ENCODE data around the gene CIC. TPM values are rescaled to one million over a fixed set of nuclear protein-coding genes. Genes with fewer than 3 reads are reported as not detected.

CIC gene
- total and polyA plus RNA-seq, 2 of the 13 experiments (the other 11 are each of a cell fraction or from before 2014, with no cell fraction given) = 5.9 to 8.0 TPM

GRCh38 chr19:42234364-42234763 lies 34.7 kb upstream of the CIC start:
- peaks cover 24 to 67% of the 10 kb centered on the region in 2 experiments; a peak in 4 of 5 replicates for H3K36me3 ChIP-seq (replicated peaks in 1 of 2; ENCODE audit: control insufficient read depth in 1 of 2, insufficient read depth in 2 of 2, low read length in 2 of 2)
- no peak for DNase-seq (ENCODE audit: low spot score)
- no peak overlapping the region for H3K4me2 ChIP-seq (ENCODE audit: low read depth, low read length)
- FAIRE-seq = no peak
- intact Hi-C loops (cut with micrococcal nuclease; ENCODE audit: unreplicated experiment) (no loop called here), in situ Hi-C loops (cut with HindIII; ENCODE audit: extremely low pct_ligation_motif_present, low pct_unique_long_range_greater_than_20kb) (no loop called here)
- H3K79me2 ChIP-seq (ENCODE audit: insufficient read depth, low read length) = no peaks in the 10 kb centered on the region
- H3K9ac ChIP-seq (ENCODE audit: insufficient read depth, low read depth, low read length) = no peak overlapping the region
- CTCF ChIA-PET (ENCODE audit: low intra/inter-chr PET ratio, low total read pairs) = no interaction called here
- no peaks in the 10 kb centered on the region for H4K20me1 ChIP-seq (ENCODE audit: insufficient read depth, low read length)
- peaks cover 24% of the 10 kb centered on the region for H3K4me1 ChIP-seq (ENCODE audit: insufficient read depth, low read length)
- peak; percentile 51 for TF ChIP-seq AGO2 (optimal IDR thresholded peaks at IDR 0.05; ENCODE audit: low read depth, low read length)
- TF ChIP-seq ZNF292 (CRISPR knock-in tag; IDR thresholded peaks at IDR 0.05; ENCODE audit: borderline replicate concordance, low read depth) = no peak
- no peak for TF ChIP-seq PLRG1 (conservative IDR thresholded peaks at IDR 0.05)
- TF ChIP-seq AGO1 (IDR thresholded peaks at IDR 0.05; ENCODE audit: low read depth, low read length, poor library complexity, severe bottlenecking) = peak; percentile 40
- no peak for TF ChIP-seq ZNF235 (CRISPR knock-in tag; IDR thresholded peaks at IDR 0.05; ENCODE audit: borderline replicate concordance)
- H3K27me3 ChIP-seq (ENCODE audit: control insufficient read depth in 1 of 2, insufficient read depth in 2 of 2, low read length in 2 of 2) = no peaks in the 10 kb centered on the region
- no CpG with 5 or more reads among the region's 11 CpGs for WGBS (ENCODE audit: low lambda C conversion rate)
- BruUV-seq (replicated peaks) = no TSS peak
- no peaks in the 10 kb centered on the region for H3K9me3 ChIP-seq (ENCODE audit: low read length)
- no peak overlapping the region for H3K4me3 ChIP-seq (replicated peaks in 1 of 3; ENCODE audit: insufficient read depth in 1 of 3, low read depth in 2 of 3, low read length in 3 of 3)
- POLR2A ChIA-PET = interaction anchor here (1.7 to 4.0 kb wide), 2 partner anchors 9 to 14 kb away, joined by 7 to 21 read pairs; partner anchors contain the start of genes GSK3A and ZNF526
- H2AFZ ChIP-seq (ENCODE audit: low read length) = no peak overlapping the region
- no peak for ATAC-seq
- H3K27ac ChIP-seq (ENCODE audit: extremely low read length, insufficient read depth, low read length) = no peak overlapping the region

- FAIRE-seq (no peak), ATAC-seq (no peak), DNase-seq (ENCODE audit: low spot score) (no peak)
- Histone ChIP-seq H3K4me1 (ENCODE audit: insufficient read depth, low read length) (peaks cover 22% of the 10 kb centered on the region), H3K4me3 (replicated peaks in 1 of 3; ENCODE audit: insufficient read depth in 1 of 3, low read depth in 2 of 3, low read length in 3 of 3) (no peak overlapping the region), H3K9ac (ENCODE audit: insufficient read depth, low read depth, low read length) (no peak overlapping the region), H3K27ac (ENCODE audit: extremely low read length, insufficient read depth, low read length) (no peak overlapping the region), H3K9me3 (ENCODE audit: low read length) (no peaks in the 10 kb centered on the region), H2AFZ (ENCODE audit: low read length) (no peak overlapping the region), H3K27me3 (ENCODE audit: control insufficient read depth in 1 of 2, insufficient read depth in 2 of 2, low read length in 2 of 2) (no peaks in the 10 kb centered on the region), H4K20me1 (ENCODE audit: insufficient read depth, low read length) (no peaks in the 10 kb centered on the region), H3K36me3 (replicated peaks in 1 of 2; ENCODE audit: control insufficient read depth in 1 of 2, insufficient read depth in 2 of 2, low read length in 2 of 2) (peaks cover 21 to 74% of the 10 kb centered on the region in 2 experiments; a peak in 4 of 5 replicates), H3K4me2 (ENCODE audit: low read depth, low read length) (no peak overlapping the region), H3K79me2 (ENCODE audit: insufficient read depth, low read length) (peaks cover 3% of the 10 kb centered on the region)
- intact Hi-C loops (cut with micrococcal nuclease; ENCODE audit: unreplicated experiment) (no loop called here), in situ Hi-C loops (cut with HindIII; ENCODE audit: extremely low pct_ligation_motif_present, low pct_unique_long_range_greater_than_20kb) (no loop called here)
- POLR2A ChIA-PET = interaction anchor here (1.7 to 4.0 kb wide), 2 partner anchors 8 to 15 kb away, joined by 7 to 21 read pairs; partner anchors contain the start of genes GSK3A and ZNF526
- BruUV-seq (replicated peaks) = no TSS peak
- WGBS (ENCODE audit: low lambda C conversion rate) = 97% methylated on average over 3 of the region's 5 CpGs
- TF ChIP-seq ZNF576 (CRISPR knock-in tag; IDR thresholded peaks at IDR 0.05) (no peak), TEF (CRISPR knock-in tag; IDR thresholded peaks at IDR 0.05) (no peak), PBX2 (CRISPR knock-in tag; IDR thresholded peaks at IDR 0.05) (no peak), ZNF766 (CRISPR knock-in tag; IDR thresholded peaks at IDR 0.05; ENCODE audit: borderline replicate concordance) (no peak), TSC22D2 (CRISPR knock-in tag; IDR thresholded peaks at IDR 0.05; ENCODE audit: borderline replicate concordance) (no peak), RBM39 (IDR thresholded peaks at IDR 0.05; ENCODE audit: low read depth, low read length, poor library complexity, severe bottlenecking) (no peak), TARDBP (CRISPR knock-in tag; IDR thresholded peaks at IDR 0.05) (no peak), RBM22 (optimal IDR thresholded peaks at IDR 0.05; ENCODE audit: low read length) (no peak), RARG (CRISPR knock-in tag; IDR thresholded peaks at IDR 0.05; ENCODE audit: low read depth) (no peak), NBN (conservative IDR thresholded peaks at IDR 0.05) (no peak), CENPBD1 (CRISPR knock-in tag; IDR thresholded peaks at IDR 0.05; ENCODE audit: borderline replicate concordance, low read depth) (no peak)
- CTCF ChIA-PET (ENCODE audit: low intra/inter-chr PET ratio, low total read pairs) = no interaction called here
These were observed 33.9 kb upstream of the CIC start for GRCh38 chr19:42235181-42235580.
